HG02588 (cell line): ENCODE results near the gene ELOB.

Source experiments
- ATAC-seq: cut with Tn5 transposase; IDR thresholded peaks from one replicate; pipeline ENCODE4 v1.9.1; 2021; ENCODE audit warnings: mild to moderate bottlenecking, moderate library complexity; ENCODE audit not compliant: unreplicated experiment

The ELOB gene

GRCh38 chr16:2784358-2785100, 7.4 kb upstream of the ELOB start:
- no peak for ATAC-seq

- ATAC-seq, result no peak
These were observed 6.7 kb upstream of the ELOB start for GRCh38 chr16:2783581-2784357.

- no peak for ATAC-seq
These were observed 5.7 kb upstream of the ELOB start for GRCh38 chr16:2782583-2783351.

GRCh38 chr16:2779978-2780898, 3.2 kb upstream of the ELOB start:
- ATAC-seq, result no peak

DNA sequence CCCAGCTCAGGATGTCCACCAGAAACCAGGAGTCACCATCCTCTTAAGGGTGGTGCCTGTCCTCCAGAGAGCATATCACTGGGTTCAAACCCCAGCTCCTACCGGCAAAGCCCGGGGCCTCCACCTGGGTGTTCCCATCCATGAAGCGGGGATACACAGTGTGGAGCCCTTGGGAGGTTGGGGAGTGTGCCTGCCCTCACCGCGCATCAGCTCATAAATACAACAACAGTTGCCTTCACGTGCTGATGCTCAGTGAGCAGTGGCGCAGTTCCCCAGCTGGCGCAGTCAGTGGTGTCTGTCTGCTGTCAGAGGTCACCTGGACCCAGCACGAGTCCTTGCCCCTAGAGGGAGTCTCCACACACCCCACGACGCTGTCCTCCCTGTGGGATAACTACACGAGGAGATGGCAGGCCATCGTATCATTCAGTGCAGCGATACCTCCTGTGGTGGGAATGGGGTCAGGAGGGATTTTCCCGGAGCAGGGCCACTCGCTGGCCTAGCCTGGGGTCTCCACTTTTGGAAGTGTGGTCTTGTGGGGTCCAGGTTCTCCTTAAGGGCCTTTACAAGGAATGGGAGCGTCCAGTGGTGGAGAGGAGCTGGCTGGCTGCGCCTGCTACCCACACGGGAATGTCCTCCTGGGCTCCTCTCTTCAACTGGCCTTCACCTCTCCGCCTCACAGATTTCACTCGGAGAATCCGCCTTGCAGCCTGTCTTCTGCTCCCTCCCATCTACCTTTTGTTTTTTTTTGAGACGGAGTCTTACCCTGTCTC, 2.3 kb upstream of the ELOB start:
- no peak for ATAC-seq

GRCh38 chr16:2778630-2778958, 1.5 kb upstream of the ELOB start:
- no peak for ATAC-seq

DNA sequence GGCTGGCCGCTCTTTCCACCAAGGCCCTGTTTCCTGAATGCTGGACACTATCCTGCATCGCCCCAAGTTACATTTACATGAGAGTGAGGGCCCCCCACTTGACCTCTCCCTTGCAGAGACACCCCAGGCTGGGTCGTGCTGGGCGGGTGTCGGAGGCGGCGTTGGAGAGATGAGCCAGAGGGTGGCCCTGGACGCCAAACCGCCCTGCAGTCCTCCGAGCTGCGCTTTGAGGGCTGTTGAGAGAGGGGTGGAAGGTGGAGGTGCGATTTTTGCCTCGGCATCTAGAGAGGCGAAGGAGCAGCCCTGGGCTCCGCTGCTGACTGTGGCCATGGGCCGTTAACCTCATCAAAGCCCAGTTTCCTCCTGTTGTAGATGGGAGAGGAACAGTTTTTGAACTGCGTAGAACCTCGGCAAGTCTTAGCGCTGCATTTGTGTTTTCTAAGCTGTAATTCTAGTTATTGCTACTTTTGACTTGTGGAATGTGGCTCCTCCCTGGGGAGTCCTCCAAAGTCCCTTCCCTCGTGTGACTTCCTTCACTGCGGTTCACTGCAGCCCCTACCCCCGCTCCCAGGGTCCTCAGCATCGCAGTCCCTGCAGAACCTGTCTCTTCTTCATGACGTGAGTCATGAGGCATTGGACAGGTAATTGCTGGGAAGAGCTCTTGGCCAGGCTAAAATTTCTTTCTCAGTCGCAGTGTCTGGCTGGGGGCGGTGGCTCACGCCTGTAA, 986 bp upstream of the ELOB start:
- no peak for ATAC-seq

GRCh38 chr16:2776500-2777139, 460 bp downstream of the ELOB start:
- peak; percentile 18 for ATAC-seq

DNA sequence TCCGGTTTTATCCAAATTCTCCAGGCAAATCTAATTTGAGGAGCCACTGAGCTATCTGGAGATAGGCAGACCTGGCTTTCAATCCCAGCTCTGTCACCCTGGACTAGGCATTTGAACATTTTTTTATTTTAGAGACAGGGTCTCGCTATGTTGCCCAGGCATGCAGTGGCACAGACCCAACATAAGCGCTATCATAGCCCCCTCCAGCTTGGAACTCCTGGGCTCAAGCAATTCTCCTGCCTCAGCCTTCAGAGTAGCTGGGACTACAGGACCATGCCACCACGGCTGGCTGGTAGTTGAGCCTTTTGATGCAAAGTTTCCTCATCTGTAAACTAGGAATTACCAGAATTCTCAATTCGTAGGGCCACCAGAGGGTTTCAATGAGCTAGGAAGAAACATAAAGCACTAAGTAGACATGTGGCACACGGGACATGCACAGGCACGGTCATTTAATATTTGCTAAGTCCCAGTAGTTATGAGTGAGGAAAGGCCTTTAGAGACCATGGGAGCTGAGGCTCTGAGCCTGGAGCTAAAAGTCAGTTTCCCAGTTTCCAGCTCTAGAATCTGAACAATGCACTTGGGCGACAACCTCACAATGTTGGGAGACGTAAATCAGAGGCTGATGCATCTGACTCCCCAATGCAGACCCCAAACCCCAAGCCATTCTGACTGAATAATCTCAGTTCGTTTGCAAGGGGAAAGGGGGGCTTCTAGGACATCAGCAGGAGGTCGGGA, 1.1 kb downstream of the ELOB start:
- no peak for ATAC-seq

DNA sequence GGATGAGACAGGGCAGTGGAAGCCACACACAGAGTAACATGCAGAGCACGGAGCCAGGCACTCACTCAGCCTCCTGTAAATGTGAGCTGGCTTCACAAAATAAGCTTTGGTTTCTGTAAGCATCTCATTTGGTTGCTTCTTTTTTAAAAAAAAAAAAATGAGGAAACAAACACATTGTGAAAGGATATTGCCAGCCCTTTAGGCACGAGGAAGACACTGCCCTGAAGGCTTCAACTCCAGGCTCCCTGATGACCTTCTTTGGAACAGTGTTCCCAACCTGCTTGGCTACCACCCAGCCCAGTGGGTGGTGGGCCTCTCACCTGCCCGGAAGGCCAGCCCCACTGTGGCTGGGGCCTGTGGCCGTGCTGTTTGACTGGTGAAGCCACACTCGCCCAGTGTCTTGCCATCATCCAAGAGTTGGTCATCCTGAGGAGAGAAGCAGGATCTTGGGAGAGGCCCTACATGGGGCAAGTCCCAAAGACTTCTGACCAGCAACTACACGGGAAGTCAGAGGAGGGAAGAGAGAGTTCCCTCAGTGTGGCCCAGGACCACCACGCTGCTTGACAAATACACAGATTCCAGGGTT, 1.9 kb downstream of the ELOB start:
- no peak for ATAC-seq

DNA sequence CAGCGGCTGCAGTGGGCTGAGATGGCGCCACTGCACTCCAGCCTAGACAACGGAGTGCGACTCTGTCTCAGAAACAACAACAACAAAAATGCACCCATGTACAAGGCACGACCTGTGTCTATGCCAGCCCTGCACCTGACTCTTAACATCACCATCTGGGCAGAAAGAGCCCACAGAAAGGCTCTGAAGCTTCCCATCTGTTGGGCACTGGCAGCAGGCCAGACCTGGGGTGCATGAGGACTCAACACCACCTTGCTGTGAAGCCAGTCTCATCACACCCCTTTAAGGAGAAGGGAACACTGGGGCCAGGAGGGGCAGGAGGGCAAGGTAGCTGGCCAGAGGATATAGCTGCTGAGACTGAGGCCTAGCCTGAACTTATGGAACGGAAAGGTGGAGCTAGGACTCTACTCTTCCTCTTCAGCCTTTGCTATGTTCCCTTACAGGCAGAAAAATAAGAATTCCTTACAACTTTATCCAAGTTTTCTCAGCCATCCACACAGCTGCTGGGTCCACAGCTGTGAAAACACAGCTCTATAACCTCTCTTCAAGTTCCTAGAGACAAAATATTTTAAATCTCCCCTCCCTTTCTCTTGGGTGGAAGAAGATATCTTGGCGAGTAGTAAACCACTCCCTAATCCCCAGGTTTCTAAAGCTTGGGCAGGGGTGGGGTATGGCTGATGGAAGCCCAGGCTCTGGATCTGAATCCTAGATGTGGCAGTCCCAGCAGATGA, 2.8 kb downstream of the ELOB start:
- ATAC-seq, result no peak

GRCh38 chr16:2773188-2773968, 3.7 kb downstream of the ELOB start:
- no peak for ATAC-seq

DNA sequence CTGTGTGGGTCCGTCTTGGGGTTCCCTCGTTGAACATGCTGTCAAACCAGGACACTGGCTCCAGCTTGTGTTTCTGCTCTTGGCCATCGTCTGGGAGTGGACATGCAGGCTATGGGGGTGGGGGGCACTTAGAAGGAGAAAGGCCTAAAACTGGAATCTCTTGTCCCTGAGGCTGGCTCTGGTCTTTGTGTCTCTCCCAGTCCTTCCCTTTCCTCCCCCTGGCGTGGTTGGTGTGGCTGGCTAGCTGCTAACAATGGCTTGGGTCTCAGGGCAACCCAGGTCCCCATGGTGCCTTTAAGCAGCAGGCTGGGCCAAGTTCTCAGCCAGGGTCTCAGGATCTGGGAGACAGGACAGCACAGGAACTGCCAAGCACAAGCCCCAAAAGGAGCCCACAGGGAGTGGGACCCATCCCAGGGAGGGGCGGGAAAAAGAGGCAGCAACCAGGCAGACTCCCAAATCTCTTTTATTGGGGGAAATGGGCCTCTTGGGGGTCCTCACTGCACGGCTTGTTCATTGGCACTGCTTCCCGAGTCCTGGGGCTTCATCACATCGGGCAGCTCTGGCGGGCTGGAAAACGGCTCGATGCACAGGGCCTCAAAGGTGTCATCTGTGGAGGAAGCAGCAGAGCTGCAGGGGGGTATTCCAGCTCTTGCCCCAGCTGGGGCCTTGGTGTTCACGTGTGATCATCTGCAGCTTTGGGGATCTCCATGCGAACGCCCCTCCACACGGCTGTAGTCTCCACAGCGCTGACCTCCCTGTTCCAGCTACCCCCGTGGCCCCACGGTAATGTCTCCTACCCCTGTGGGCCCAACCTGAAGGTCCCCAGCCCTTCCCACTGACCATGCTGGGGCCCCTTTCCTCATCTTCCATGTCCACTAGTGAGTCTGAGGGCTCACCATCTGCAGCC, 5.3 kb downstream of the ELOB start:
- no peak for ATAC-seq

GRCh38 chr16:2770057-2770951, 6.8 kb downstream of the ELOB start:
- ATAC-seq, result no peak
